ENCODE data around the gene SCART1. TPM values are rescaled to one million over a fixed set of nuclear protein-coding genes. Genes with fewer than 3 reads are reported as not detected.

The SCART1 gene
- total RNA-seq: 1 to 10 TPM; 3.4 to 4.8 TPM
- under 1 TPM; 0.33 to 0.69 TPM for polyA plus RNA-seq
- long read RNA-seq, donor 1, partial matches to known transcripts: 0 of 1 reads
- long read RNA-seq, donor 1, other reads (novel, unspliced or antisense): 0 of 1 reads
- long read RNA-seq, donor 2: 0 reads
- long read RNA-seq, donor 3: 0 reads
- long read RNA-seq, donor 4: 0 reads
- long read RNA-seq, donor 5: 0 reads

- ATAC-seq (ENCODE audit: insufficient read depth, low FRiP score): no peak
- Histone ChIP-seq H3K4me3 (no peak within 1 kb of the TSS), H3K36me3 (ENCODE audit: control insufficient read depth in 4 of 4, insufficient read depth in 4 of 4, low read length in 4 of 4) (no peaks in the 10 kb centered on the region), H3K27ac (ENCODE audit: low read depth in 1 of 2, low read length in 1 of 2) (no peak within 1 kb of the TSS), H3K9ac (ENCODE audit: insufficient read depth in 1 of 2, low read length in 2 of 2) (no peak within 1 kb of the TSS), H3K4me1 (ENCODE audit: control insufficient read depth in 5 of 5, insufficient read depth in 5 of 5, low read length in 5 of 5) (no peaks in the 10 kb centered on the region), H3K9me3 (ENCODE audit: control insufficient read depth in 4 of 4, insufficient read depth in 3 of 4, low read length in 3 of 4) (peaks cover 0 to 6% (median 1%) of the 10 kb centered on the region in 4 donors), H3K27me3 (ENCODE audit: control insufficient read depth in 3 of 3, insufficient read depth in 3 of 3, low read length in 2 of 3) (no peaks in the 10 kb centered on the region)
- no peak for DNase-seq
- TF ChIP-seq CTCF (IDR thresholded peaks at IDR 0.05; ENCODE audit: control extremely low read depth, extremely low read depth): no peak
- WGBS, 2 donors: 88 to 89% methylated on average over 11 of the region's 11 CpGs
Observed at GRCh38 chr10:133453516-133454203, at the start of gene SCART1. Gene SCART1 (plus strand): TSS chr10:133453945. CDS start chr10:133453998, 53 bp downstream.

- 68 to 78% methylated on average over 2 of the region's 2 CpGs for WGBS, 2 donors
- no peak for TF ChIP-seq CTCF (IDR thresholded peaks at IDR 0.05; ENCODE audit: control extremely low read depth, extremely low read depth)
- H3K9ac ChIP-seq (ENCODE audit: insufficient read depth in 1 of 2, low read length in 2 of 2): no peak overlapping the region
- no peaks in the 10 kb centered on the region for H3K27me3 ChIP-seq (ENCODE audit: control insufficient read depth in 3 of 3, insufficient read depth in 3 of 3, low read length in 2 of 3)
- H3K27ac ChIP-seq (ENCODE audit: low read depth in 1 of 2, low read length in 1 of 2): no peak overlapping the region
- peaks cover 14 to 77% (median 38%) of the 10 kb centered on the region in 4 donors for H3K36me3 ChIP-seq (ENCODE audit: control insufficient read depth in 4 of 4, insufficient read depth in 4 of 4, low read length in 4 of 4)
- ATAC-seq (ENCODE audit: insufficient read depth, low FRiP score) (no peak), DNase-seq (no peak)
- peaks cover 0 to 3% (median 1%) of the 10 kb centered on the region in 4 donors for H3K9me3 ChIP-seq (ENCODE audit: control insufficient read depth in 4 of 4, insufficient read depth in 3 of 4, low read length in 3 of 4)
- no peaks in the 10 kb centered on the region for H3K4me1 ChIP-seq (ENCODE audit: control insufficient read depth in 5 of 5, insufficient read depth in 5 of 5, low read length in 5 of 5)
- H3K4me3 ChIP-seq: no peak overlapping the region
Observed at GRCh38 chr10:133405272-133405671, 48.5 kb upstream of the SCART1 start.

GRCh38 chr10:133405844-133406527 is 47.8 kb upstream of the SCART1 start:
- Histone ChIP-seq H3K4me3 (no peak overlapping the region), H3K9ac (ENCODE audit: insufficient read depth in 1 of 2, low read length in 2 of 2) (no peak overlapping the region), H3K27ac (ENCODE audit: low read depth in 1 of 2, low read length in 1 of 2) (no peak overlapping the region), H3K9me3 (ENCODE audit: control insufficient read depth in 4 of 4, insufficient read depth in 3 of 4, low read length in 3 of 4) (peaks cover 0 to 5% (median 3%) of the 10 kb centered on the region in 4 donors), H3K27me3 (ENCODE audit: control insufficient read depth in 3 of 3, insufficient read depth in 3 of 3, low read length in 2 of 3) (no peaks in the 10 kb centered on the region), H3K4me1 (ENCODE audit: control insufficient read depth in 5 of 5, insufficient read depth in 5 of 5, low read length in 5 of 5) (no peaks in the 10 kb centered on the region), H3K36me3 (ENCODE audit: control insufficient read depth in 4 of 4, insufficient read depth in 4 of 4, low read length in 4 of 4) (peaks cover 17 to 81% (median 40%) of the 10 kb centered on the region in 4 donors)
- WGBS, 2 donors: 87 to 94% methylated on average over 8 of the region's 8 CpGs
- ATAC-seq (ENCODE audit: insufficient read depth, low FRiP score) (no peak), DNase-seq (no peak)
- TF ChIP-seq CTCF (IDR thresholded peaks at IDR 0.05; ENCODE audit: control extremely low read depth, extremely low read depth): no peak
